CD14-positive monocyte (primary cell): ENCODE results near the gene MYO16. TPM values are rescaled to one million over a fixed set of nuclear protein-coding genes. Genes with fewer than 3 reads are reported as not detected.

Experiments used
- DNase-seq, 3 donors: peaks; one replicate each; pipeline ENCODE4 v3.0.0-alpha.2; 2011 to 2022
- H2AFZ ChIP-seq: 2 replicates; pipeline ENCODE4 v1.6.0; 2012; ENCODE audit warnings: mild to moderate bottlenecking, low read depth, low read length, inconsistent platforms; ENCODE audit not compliant: insufficient read depth, poor library complexity, severe bottlenecking
- H3K27ac ChIP-seq, 2 donors: 1 replicate in 1 of 2; 2 replicates in 1 of 2; pipeline ENCODE4 v1.5.1; 2012 to 2013; ENCODE audit warnings: low read length in 2 of 2, control low read depth in 1 of 2, inconsistent platforms in 1 of 2, low read depth in 1 of 2, mild to moderate bottlenecking in 1 of 2
- H3K27me3 ChIP-seq, 2 donors: one replicate each; pipeline versions ENCODE4 v1.6.0 to v1.6.1; 2011 to 2013; ENCODE audit warnings: low read length in 2 of 2; ENCODE audit not compliant: control insufficient read depth in 2 of 2, insufficient read depth in 2 of 2
- H3K36me3 ChIP-seq, 2 donors: replicated peaks in 1 of 2; 1 replicate in 1 of 2; 2 replicates in 1 of 2; pipeline versions ENCODE4 v1.5.1 to v1.6.1; 2012 to 2013; ENCODE audit warnings: low read length in 2 of 2, control low read depth in 1 of 2, inconsistent platforms in 1 of 2, mild to moderate bottlenecking in 1 of 2; ENCODE audit not compliant: insufficient read depth in 2 of 2, control insufficient read depth in 1 of 2
- H3K4me1 ChIP-seq, 2 donors: 1 replicate in 1 of 2; 2 replicates in 1 of 2; pipeline versions ENCODE4 v1.5.1 to v1.6.1; 2012 to 2013; ENCODE audit warnings: low read length in 2 of 2, control low read depth in 1 of 2, inconsistent platforms in 1 of 2, mild to moderate bottlenecking in 1 of 2, moderate library complexity in 1 of 2; ENCODE audit not compliant: insufficient read depth in 2 of 2, control insufficient read depth in 1 of 2
- H3K4me2 ChIP-seq: replicated peaks from 2 replicates; pipeline ENCODE3; 2012; ENCODE audit warnings: low read length, moderate library complexity, mild to moderate bottlenecking; ENCODE audit not compliant: poor library complexity, severe bottlenecking; ENCODE audit errors: extremely low read depth
- H3K4me3 ChIP-seq, 3 experiments: fragments of 200-600 bp in 1 of 3; sonication (generic) in 1 of 3; replicated peaks in 1 of 3; 1 replicate in 2 of 3; 2 replicates in 1 of 3; pipeline ENCODE4 v1.5.1; 2011 to 2013; ENCODE audit warnings: low read length in 3 of 3, mild to moderate bottlenecking in 3 of 3, control low read depth in 2 of 3, low read depth in 2 of 3, inconsistent platforms in 1 of 3, moderate library complexity in 1 of 3
- H3K79me2 ChIP-seq: 2 replicates; pipeline ENCODE4 v1.6.0; 2012; ENCODE audit warnings: mild to moderate bottlenecking, control low read depth, inconsistent platforms, low read length, moderate library complexity; ENCODE audit not compliant: insufficient read depth
- H3K9ac ChIP-seq: 2 replicates; pipeline ENCODE4 v1.6.0; 2017; ENCODE audit warnings: low read length, mild to moderate bottlenecking; ENCODE audit not compliant: insufficient read depth, poor library complexity, severe bottlenecking
- H3K9me3 ChIP-seq, 2 donors: replicated peaks in 1 of 2; 1 replicate in 1 of 2; 2 replicates in 1 of 2; pipeline versions ENCODE4 v1.5.1 to v1.6.1; 2012 to 2013; ENCODE audit warnings: low read length in 2 of 2, control low read depth in 1 of 2; ENCODE audit not compliant: control insufficient read depth in 1 of 2, insufficient read depth in 1 of 2
- H4K20me1 ChIP-seq: 2 replicates; pipeline ENCODE4 v1.6.0; 2012; ENCODE audit warnings: mild to moderate bottlenecking, low read length, control low read depth, moderate library complexity; ENCODE audit not compliant: insufficient read depth
- H3K27ac Mint-ChIP-seq, 7 donors: one replicate each; pipeline ENCODE4 v1.8.0; 2020; ENCODE audit warnings: mild to moderate bottlenecking in 7 of 7, mixed read lengths in 7 of 7, moderate library complexity in 6 of 7, inconsistent platforms in 2 of 7
- H3K27me3 Mint-ChIP-seq, 3 donors: one replicate each; pipeline ENCODE4 v1.8.0; 2021 to 2022; ENCODE audit warnings: low read depth in 3 of 3, mild to moderate bottlenecking in 3 of 3, mixed read lengths in 3 of 3, moderate library complexity in 3 of 3, inconsistent platforms in 1 of 3
- H3K36me3 Mint-ChIP-seq, 2 donors: one replicate each; pipeline ENCODE4 v1.8.0; 2020; ENCODE audit warnings: mixed read lengths in 2 of 2, inconsistent platforms in 1 of 2, mild to moderate bottlenecking in 1 of 2
- H3K4me1 Mint-ChIP-seq: one replicate; pipeline ENCODE4 v1.8.0; 2020; ENCODE audit warnings: mild to moderate bottlenecking, mixed read lengths
- H3K4me3 Mint-ChIP-seq, 2 donors: one replicate each; pipeline ENCODE4 v1.8.0; 2020; ENCODE audit warnings: mild to moderate bottlenecking in 2 of 2, mixed read lengths in 2 of 2, moderate library complexity in 1 of 2
- H3K9me3 Mint-ChIP-seq, 7 donors: one replicate each; pipeline ENCODE4 v1.8.0; 2020 to 2022; ENCODE audit warnings: mixed read lengths in 7 of 7, mild to moderate bottlenecking in 6 of 7, moderate library complexity in 6 of 7, inconsistent platforms in 2 of 7
- WGBS: methylation state at CpG from one replicate; pipeline ENCODE4 v1.1.5; 2013; ENCODE audit warnings: missing lambda C conversion rate; ENCODE audit not compliant: insufficient coverage; 5-methylcytosine and 5-hydroxymethylcytosine counted together
- intact Hi-C, 2 donors: fragments of 100-400 bp; cut with micrococcal nuclease; formaldehyde crosslinking; loops; one replicate each; pipeline versions ENCODE4 v1.15.0 to v1.15.1; 2023
- polyA plus RNA-seq, 3 donors: library from polyadenylated mRNA; depleted of rRNA in 1 of 3; unstranded in 2 of 3; stranded (reverse) in 1 of 3; fragments of 300-500 nt in 2 of 3; fragments of >200 nt in 1 of 3; fragmentation: Illumina TruSeq in 2 of 3; gene quantifications; 1 replicate in 2 of 3; 2 replicates in 1 of 3; pipeline ENCODE4 v1.2.3, GENCODE V29; 2012 to 2021
- TF ChIP-seq, protein P1 (sequence below): fragments of 200-600 bp; IDR thresholded peaks from one replicate; pipeline ENCODE4 v1.8.0; 2022; ENCODE audit warnings: antibody characterized with exemption, mild to moderate bottlenecking

MYO16 gene
- polyA plus RNA-seq, 3 donors: not detected

- no peaks in the 10 kb centered on the region for H3K4me1 Mint-ChIP-seq
- H3K36me3 Mint-ChIP-seq: no peaks in the 10 kb centered on the region
- intact Hi-C loops: no loop called here
- Histone ChIP-seq H3K4me3 (no peak overlapping the region), H3K4me2 (no peak overlapping the region), H2AFZ (no peak overlapping the region), H3K9ac (no peak overlapping the region), H4K20me1 (no peaks in the 10 kb centered on the region), H3K79me2 (no peaks in the 10 kb centered on the region), H3K27ac (no peak overlapping the region), H3K9me3 (no peaks in the 10 kb centered on the region), H3K4me1 (no peaks in the 10 kb centered on the region), H3K36me3 (no peaks in the 10 kb centered on the region), H3K27me3 (no peaks in the 10 kb centered on the region)
- H3K4me3 Mint-ChIP-seq: no peak overlapping the region
- H3K27me3 Mint-ChIP-seq: no peaks in the 10 kb centered on the region
- TF ChIP-seq, protein P1, sequence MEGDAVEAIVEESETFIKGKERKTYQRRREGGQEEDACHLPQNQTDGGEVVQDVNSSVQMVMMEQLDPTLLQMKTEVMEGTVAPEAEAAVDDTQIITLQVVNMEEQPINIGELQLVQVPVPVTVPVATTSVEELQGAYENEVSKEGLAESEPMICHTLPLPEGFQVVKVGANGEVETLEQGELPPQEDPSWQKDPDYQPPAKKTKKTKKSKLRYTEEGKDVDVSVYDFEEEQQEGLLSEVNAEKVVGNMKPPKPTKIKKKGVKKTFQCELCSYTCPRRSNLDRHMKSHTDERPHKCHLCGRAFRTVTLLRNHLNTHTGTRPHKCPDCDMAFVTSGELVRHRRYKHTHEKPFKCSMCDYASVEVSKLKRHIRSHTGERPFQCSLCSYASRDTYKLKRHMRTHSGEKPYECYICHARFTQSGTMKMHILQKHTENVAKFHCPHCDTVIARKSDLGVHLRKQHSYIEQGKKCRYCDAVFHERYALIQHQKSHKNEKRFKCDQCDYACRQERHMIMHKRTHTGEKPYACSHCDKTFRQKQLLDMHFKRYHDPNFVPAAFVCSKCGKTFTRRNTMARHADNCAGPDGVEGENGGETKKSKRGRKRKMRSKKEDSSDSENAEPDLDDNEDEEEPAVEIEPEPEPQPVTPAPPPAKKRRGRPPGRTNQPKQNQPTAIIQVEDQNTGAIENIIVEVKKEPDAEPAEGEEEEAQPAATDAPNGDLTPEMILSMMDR: no peak
- WGBS: no CpG with 5 or more reads among the region's 2 CpGs
- H3K27ac Mint-ChIP-seq: no peak overlapping the region
- no peak for DNase-seq
- H3K9me3 Mint-ChIP-seq: peaks cover 0 to 5% (median 0%) of the 10 kb centered on the region in 7 donors
Measured at GRCh38 chr13:109000207-109000606, 370.8 kb downstream of the MYO16 start.

DNA sequence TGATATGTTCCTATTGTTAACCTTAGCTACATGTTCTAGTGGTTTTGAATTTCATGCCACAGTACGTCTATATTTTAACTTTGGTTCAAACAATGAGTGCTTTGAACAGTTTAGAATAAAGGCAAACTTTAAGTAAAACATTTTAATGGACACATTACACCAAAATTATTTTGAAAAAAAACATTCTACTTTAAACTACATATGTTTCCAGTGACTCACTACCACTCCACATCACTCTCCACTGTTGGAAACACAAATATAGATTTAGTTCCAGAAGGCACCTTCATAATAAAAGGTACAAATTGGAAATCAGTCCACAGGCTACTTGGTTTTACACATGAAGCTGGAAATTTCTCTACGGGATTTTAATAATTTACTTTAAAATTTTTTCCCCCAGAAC lies 373.5 kb downstream of the MYO16 start:
- Histone ChIP-seq H2AFZ (no peak overlapping the region), H3K9ac (no peak overlapping the region), H4K20me1 (no peaks in the 10 kb centered on the region), H3K27ac (no peak overlapping the region), H3K4me1 (no peaks in the 10 kb centered on the region), H3K79me2 (no peaks in the 10 kb centered on the region), H3K9me3 (no peaks in the 10 kb centered on the region), H3K4me2 (no peak overlapping the region), H3K4me3 (no peak overlapping the region), H3K36me3 (no peaks in the 10 kb centered on the region), H3K27me3 (no peaks in the 10 kb centered on the region)
- H3K4me3 Mint-ChIP-seq: no peak overlapping the region
- H3K4me1 Mint-ChIP-seq: no peaks in the 10 kb centered on the region
- H3K27me3 Mint-ChIP-seq: peaks cover 0 to 2% (median 0%) of the 10 kb centered on the region in 3 donors
- no CpG with 5 or more reads among the region's 2 CpGs for WGBS
- H3K27ac Mint-ChIP-seq: no peak overlapping the region
- TF ChIP-seq, protein P1: no peak
- no peak for DNase-seq
- intact Hi-C loops: no loop called here
- peaks cover 0 to 11% (median 2%) of the 10 kb centered on the region in 7 donors for H3K9me3 Mint-ChIP-seq
- H3K36me3 Mint-ChIP-seq: no peaks in the 10 kb centered on the region
